Right ventricle myocardium inferior (tissue), 1 donor: ENCODE measurements around the gene ITGB4. TPM values are rescaled to one million over a fixed set of nuclear protein-coding genes. Genes with fewer than 3 reads are reported as not detected.
"Not testable (repeated sequence)": the region's sequence is repeated elsewhere in the genome, so short reads cannot be mapped to it uniquely, and the experiment has no call there.

Experiments
- ATAC-seq: fragments of 200-7000 bp; cut with Tn5 transposase; one replicate; pipeline ENCODE4 v1.9.1; 2020; ENCODE audit warnings: mild to moderate bottlenecking, moderate library complexity
- DNase-seq: peaks from one replicate; pipeline ENCODE4 v3.0.0; 2021; ENCODE audit errors: missing footprints
- intact Hi-C: fragments of 100-400 bp; cut with DNase I; formaldehyde crosslinking; loops from one replicate; pipeline ENCODE4 v1.11.0; 2022
- total RNA-seq: library from RNA; stranded (reverse); fragmentation: NEBNext Ultra II Directional; extraction: Animal tissue kit (Norgen Biotek cat#: 25700); gene quantifications from one replicate; pipeline ENCODE4 v1.2.1, GENCODE V29; 2021
- donor health status: DM: no; HTN: yes; CAD: no; lungs with severe emphysema.

The ITGB4 gene
- total RNA-seq, 1 donor from 2014 or later: 7.5 TPM

- intact Hi-C loops: loop anchor here (10.0 kb wide), 1 partner anchor 335 kb away; no protein-coding TSS in a partner anchor
- peak; percentile 37 for ATAC-seq
- peak; percentile 45 for DNase-seq
Measured at GRCh38 chr17:75759457-75759856, 38.2 kb downstream of the ITGB4 start.

GRCh38 chr17:75759978-75760640 is 38.9 kb downstream of the ITGB4 start:
- not testable (repeated sequence) for ATAC-seq
- peak; percentile 48 for DNase-seq
- intact Hi-C loops: loop anchor here (10.0 kb wide), 1 partner anchor 335 kb away; no protein-coding TSS in a partner anchor

- ATAC-seq (no peak), DNase-seq (peak; percentile 31)
- intact Hi-C loops: no loop called here
Measured at GRCh38 chr17:75762513-75763268, 41.4 kb downstream of the ITGB4 start.

GRCh38 chr17:75763269-75763607 is 42.0 kb downstream of the ITGB4 start:
- DNase-seq (no peak), ATAC-seq (no peak)
- intact Hi-C loops: no loop called here

- intact Hi-C loops: no loop called here
- ATAC-seq: no peak
Measured at GRCh38 chr17:75763613-75764416, 42.6 kb downstream of the ITGB4 start.

GRCh38 chr17:75764417-75764710 is 43.1 kb downstream of the ITGB4 start:
- intact Hi-C loops: no loop called here
- DNase-seq (no peak), ATAC-seq (no peak)

More at GRCh38 chr17:75763613-75764416, 42.6 kb downstream of the ITGB4 start:
- DNase-seq: peak; percentile 64

GRCh38 chr17:75764711-75765421 is 43.6 kb downstream of the ITGB4 start, which contains the start of gene GALK1:
GALK1 (minus strand) TSS chr17:75765192; CDS start chr17:75765136, 56 bp downstream.
- DNase-seq (peak; percentile 90), ATAC-seq (peak; percentile 89)
- intact Hi-C loops: no loop called here

- intact Hi-C loops: no loop called here
- DNase-seq (peak; percentile 45), ATAC-seq (no peak)
Measured at GRCh38 chr17:75765981-75766380, 44.7 kb downstream of the ITGB4 start.

- intact Hi-C loops: no loop called here
- ATAC-seq: no peak
- DNase-seq: no peak
Measured at GRCh38 chr17:75767881-75768280, 46.6 kb downstream of the ITGB4 start.

GRCh38 chr17:75769536-75769935 is 48.3 kb downstream of the ITGB4 start:
- intact Hi-C loops: no loop called here
- ATAC-seq (no peak), DNase-seq (peak; percentile 22)

GRCh38 chr17:75771334-75772281 is 50.3 kb downstream of the ITGB4 start:
- DNase-seq: peak; percentile 34
- intact Hi-C loops: loop anchor here (10.0 kb wide), 1 partner anchor 233 kb away; the partner anchor contains the start of gene CDK3
- ATAC-seq: no peak

GRCh38 chr17:75773121-75773807 is 52.0 kb downstream of the ITGB4 start:
- no peak for ATAC-seq
- intact Hi-C loops: loop anchor here (10.0 kb wide), 1 partner anchor 232 kb away; the partner anchor contains the start of gene CDK3
- peak; percentile 62 for DNase-seq

- ATAC-seq (no peak), DNase-seq (peak; percentile 34)
- intact Hi-C loops: loop anchor here (10.0 kb wide), 1 partner anchor 231 kb away; the partner anchor contains the start of gene CDK3
Measured at GRCh38 chr17:75773808-75774470, 52.7 kb downstream of the ITGB4 start.

- intact Hi-C loops: loop anchor here (10.0 kb wide), 1 partner anchor 230 kb away; the partner anchor contains the start of gene CDK3
- peak; percentile 44 for DNase-seq
- ATAC-seq: no peak
Measured at GRCh38 chr17:75774471-75774990, 53.3 kb downstream of the ITGB4 start.

GRCh38 chr17:75774991-75775668 is 53.9 kb downstream of the ITGB4 start:
- ATAC-seq: no peak
- intact Hi-C loops: loop anchor here (5.0 to 10.0 kb wide), 3 partner anchors 102 to 230 kb away; partner anchors contain the start of genes CDK3, TRIM47 and TRIM65

More at GRCh38 chr17:75774991-75775668, 53.9 kb downstream of the ITGB4 start:
- DNase-seq: peak; percentile 25
